HepG2 (cell line): Measurements from ENCODE around the gene BCKDHA. TPM values are rescaled to one million over a fixed set of nuclear protein-coding genes. Genes with fewer than 3 reads are reported as not detected.

Source experiments
- AHR ChIP-seq: IDR thresholded peaks from 2 replicates; pipeline ENCODE4 v1.6.1; 2018; ENCODE audit warnings: missing genetic modification reagents, missing compliant biosample characterization
- FOXP1 ChIP-seq, 2 experiments: fragments of 450-650 bp in 1 of 2; IDR thresholded peaks; 2 replicates each; pipeline ENCODE4 v1.6.1; 2017 to 2018; ENCODE audit warnings: antibody characterized with exemption in 1 of 2
- GLI4 ChIP-seq: sonication (generic); formaldehyde crosslinking; IDR thresholded peaks from 2 replicates; pipeline ENCODE4 v1.5.1; 2020; ENCODE audit warnings: missing genetic modification reagents, mild to moderate bottlenecking, moderate library complexity, borderline replicate concordance
- HDAC6 ChIP-seq: fragments of 200-600 bp; sonication (generic); IDR thresholded peaks from 2 replicates; pipeline ENCODE4 v1.7.0; 2017; ENCODE audit warnings: mild to moderate bottlenecking, antibody characterized with exemption, low read length, low read depth
- ISL2 ChIP-seq: sonication (generic); formaldehyde crosslinking; IDR thresholded peaks from 2 replicates; pipeline ENCODE4 v1.5.0; 2020; ENCODE audit warnings: missing genetic modification reagents
- ONECUT2 ChIP-seq: sonication (generic); formaldehyde crosslinking; IDR thresholded peaks from 2 replicates; pipeline ENCODE4 v1.4.0; 2020; ENCODE audit warnings: missing genetic modification reagents
- PPARG ChIP-seq: conservative IDR thresholded peaks from 2 replicates; pipeline ENCODE4 v1.6.1; 2016; ENCODE audit warnings: missing biosample characterization, missing genetic modification reagents
- SALL2 ChIP-seq: sonication (generic); formaldehyde crosslinking; IDR thresholded peaks from 2 replicates; pipeline ENCODE4 v1.8.1; 2023; ENCODE audit warnings: mild to moderate bottlenecking, missing genetic modification reagents, inconsistent platforms
- SMAD1 ChIP-seq: sonication (generic); formaldehyde crosslinking; IDR thresholded peaks from 2 replicates; pipeline ENCODE4 v1.4.0; 2020; ENCODE audit warnings: missing genetic modification reagents, low read depth, mild to moderate bottlenecking, borderline replicate concordance
- ZFP36 ChIP-seq: fragments of 150-350 bp; IDR thresholded peaks from 2 replicates; pipeline ENCODE4 v1.6.1; 2018; ENCODE audit warnings: borderline replicate concordance, low read length, low read depth; ENCODE audit not compliant: partially characterized antibody
- ZNF207 ChIP-seq: fragments of 450-650 bp; IDR thresholded peaks from 2 replicates; pipeline ENCODE4 v1.6.1; 2016; ENCODE audit warnings: antibody characterized with exemption, borderline replicate concordance
- ZNF230 ChIP-seq: sonication (generic); formaldehyde crosslinking; IDR thresholded peaks from 2 replicates; pipeline ENCODE4 v1.4.0; 2020; ENCODE audit warnings: mild to moderate bottlenecking, missing genetic modification reagents
- ZNF383 ChIP-seq: sonication (generic); formaldehyde crosslinking; IDR thresholded peaks from 2 replicates; pipeline ENCODE4 v1.4.0; 2020; ENCODE audit warnings: missing genetic modification reagents, mild to moderate bottlenecking, borderline replicate concordance
- ZNF484 ChIP-seq: sonication (generic); formaldehyde crosslinking; IDR thresholded peaks from 2 replicates; pipeline ENCODE4 v1.5.1; 2020; ENCODE audit warnings: mild to moderate bottlenecking, low read depth, missing genetic modification reagents, borderline replicate concordance
- ZNF510 ChIP-seq: sonication (generic); formaldehyde crosslinking; IDR thresholded peaks from 2 replicates; pipeline ENCODE4 v1.4.0; 2020; ENCODE audit warnings: low read depth, mild to moderate bottlenecking, missing genetic modification reagents
- ZNF558 ChIP-seq: sonication (generic); formaldehyde crosslinking; IDR thresholded peaks from 2 replicates; pipeline ENCODE4 v1.9.0; 2022; ENCODE audit warnings: mild to moderate bottlenecking, missing genetic modification reagents, borderline replicate concordance
- ZNF562 ChIP-seq: sonication (generic); formaldehyde crosslinking; IDR thresholded peaks from 2 replicates; pipeline ENCODE4 v1.8.0; 2022; ENCODE audit warnings: missing genetic modification reagents, borderline replicate concordance
- ZNF577 ChIP-seq: sonication (generic); formaldehyde crosslinking; IDR thresholded peaks from 2 replicates; pipeline ENCODE4 v1.4.0; 2020; ENCODE audit warnings: mild to moderate bottlenecking, low read depth, missing genetic modification reagents, borderline replicate concordance
- ZNF747 ChIP-seq: sonication (generic); formaldehyde crosslinking; IDR thresholded peaks from 2 replicates; pipeline ENCODE4 v1.8.1; 2023; ENCODE audit warnings: missing genetic modification reagents, mild to moderate bottlenecking, borderline replicate concordance
- ZNF788 ChIP-seq: sonication (generic); formaldehyde crosslinking; IDR thresholded peaks from 2 replicates; pipeline ENCODE4 v1.5.0; 2020; ENCODE audit warnings: mild to moderate bottlenecking, missing genetic modification reagents, borderline replicate concordance
- ZNF83 ChIP-seq: sonication (generic); formaldehyde crosslinking; IDR thresholded peaks from 2 replicates; pipeline ENCODE4 v1.4.0; 2020; ENCODE audit warnings: missing genetic modification reagents, mild to moderate bottlenecking, borderline replicate concordance
- ZNF841 ChIP-seq: sonication (generic); formaldehyde crosslinking; IDR thresholded peaks from 2 replicates; pipeline ENCODE4 v1.8.1; 2023; ENCODE audit warnings: missing genetic modification reagents, borderline replicate concordance
- ZZZ3 ChIP-seq: sonication (generic); formaldehyde crosslinking; IDR thresholded peaks from 2 replicates; pipeline ENCODE4 v1.4.0; 2020; ENCODE audit warnings: missing genetic modification reagents, mild to moderate bottlenecking, borderline replicate concordance
- polyA plus RNA-seq, 8 experiments: library from polyadenylated mRNA; depleted of rRNA in 3 of 8; stranded (reverse) in 7 of 8; unstranded in 1 of 8; fragments of >200 nt; fragmentation: Illumina TruSeq in 4 of 8; extraction: Trizol in 4 of 8; gene quantifications; 2 replicates each; pipeline versions ENCODE4 v1.2.1 to v1.2.3, GENCODE V29; 2011 to 2016; ENCODE audit warnings: low read depth in 4 of 8, missing spikeins in 1 of 8, mixed read lengths in 1 of 8; ENCODE audit not compliant: insufficient read depth in 1 of 8
- total RNA-seq, 5 experiments: library from RNA; depleted of rRNA; stranded (reverse); fragments of >200 nt; fragmentation: Illumina TruSeq; extraction: Trizol; gene quantifications; 2 replicates each; pipeline ENCODE4 v1.2.3, GENCODE V29; 2016; ENCODE audit warnings: low read depth in 1 of 5
- TF ChIP-seq, protein P1 (sequence below): sonication (generic); formaldehyde crosslinking; IDR thresholded peaks from 2 replicates; pipeline ENCODE4 v1.5.1; 2020; ENCODE audit warnings: missing genetic modification reagents, mild to moderate bottlenecking, borderline replicate concordance
- TF ChIP-seq, protein P2 (sequence below): sonication (generic); formaldehyde crosslinking; IDR thresholded peaks from 2 replicates; pipeline ENCODE4 v1.5.0; 2020; ENCODE audit warnings: mild to moderate bottlenecking, low read depth, missing genetic modification reagents, borderline replicate concordance
- TF ChIP-seq, protein P3 (sequence below): sonication (generic); formaldehyde crosslinking; conservative IDR thresholded peaks from 2 replicates; pipeline ENCODE4 v1.8.0; 2022; ENCODE audit warnings: missing genetic modification reagents

The BCKDHA gene
- total and polyA plus RNA-seq, 2 of the 13 experiments (the other 11 are each of a cell fraction or from before 2014, with no cell fraction given): 11.8 to 31.5 TPM

- TF ChIP-seq, protein P1, sequence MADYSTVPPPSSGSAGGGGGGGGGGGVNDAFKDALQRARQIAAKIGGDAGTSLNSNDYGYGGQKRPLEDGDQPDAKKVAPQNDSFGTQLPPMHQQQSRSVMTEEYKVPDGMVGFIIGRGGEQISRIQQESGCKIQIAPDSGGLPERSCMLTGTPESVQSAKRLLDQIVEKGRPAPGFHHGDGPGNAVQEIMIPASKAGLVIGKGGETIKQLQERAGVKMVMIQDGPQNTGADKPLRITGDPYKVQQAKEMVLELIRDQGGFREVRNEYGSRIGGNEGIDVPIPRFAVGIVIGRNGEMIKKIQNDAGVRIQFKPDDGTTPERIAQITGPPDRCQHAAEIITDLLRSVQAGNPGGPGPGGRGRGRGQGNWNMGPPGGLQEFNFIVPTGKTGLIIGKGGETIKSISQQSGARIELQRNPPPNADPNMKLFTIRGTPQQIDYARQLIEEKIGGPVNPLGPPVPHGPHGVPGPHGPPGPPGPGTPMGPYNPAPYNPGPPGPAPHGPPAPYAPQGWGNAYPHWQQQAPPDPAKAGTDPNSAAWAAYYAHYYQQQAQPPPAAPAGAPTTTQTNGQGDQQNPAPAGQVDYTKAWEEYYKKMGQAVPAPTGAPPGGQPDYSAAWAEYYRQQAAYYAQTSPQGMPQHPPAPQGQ (CRISPR knock-in tag): no peak
- TF ChIP-seq ZNF207 (no peak), ZNF83 (0 out of 2 replicates have a peak, but pooled peaks have one; percentile 31), ZNF510 (CRISPR knock-in tag) (no peak), ZNF383 (CRISPR knock-in tag) (no peak), ZNF577 (CRISPR knock-in tag) (no peak), ZNF558 (CRISPR knock-in tag) (no peak), ZNF747 (CRISPR knock-in tag) (no peak), AHR (CRISPR knock-in tag) (no peak; the same call in 1 of the 2 replicates), HDAC6 (no peak), GLI4 (CRISPR knock-in tag) (no peak), ZZZ3 (no peak), SALL2 (CRISPR knock-in tag) (no peak), PPARG (no peak), ISL2 (CRISPR knock-in tag) (no peak; the same call in 1 of the 2 replicates), ZNF788 (CRISPR knock-in tag) (peak; percentile 58; the same call in 1 of the 2 replicates), ONECUT2 (CRISPR knock-in tag) (no peak), ZFP36 (peak; percentile 89), ZNF841 (CRISPR knock-in tag) (no peak), ZNF484 (CRISPR knock-in tag) (no peak), FOXP1 (IDR thresholded peaks at IDR 0.05) (no peak), FOXP1 (CRISPR knock-in tag; IDR thresholded peaks at IDR 0.05) (no peak), SMAD1 (CRISPR knock-in tag) (no peak), ZNF562 (CRISPR knock-in tag) (no peak), ZNF230 (CRISPR knock-in tag) (peak; percentile 48; the same call in 1 of the 2 replicates)
- TF ChIP-seq, protein P2, sequence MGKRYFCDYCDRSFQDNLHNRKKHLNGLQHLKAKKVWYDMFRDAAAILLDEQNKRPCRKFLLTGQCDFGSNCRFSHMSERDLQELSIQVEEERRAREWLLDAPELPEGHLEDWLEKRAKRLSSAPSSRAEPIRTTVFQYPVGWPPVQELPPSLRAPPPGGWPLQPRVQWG (CRISPR knock-in tag): no peak
- TF ChIP-seq, protein P3, sequence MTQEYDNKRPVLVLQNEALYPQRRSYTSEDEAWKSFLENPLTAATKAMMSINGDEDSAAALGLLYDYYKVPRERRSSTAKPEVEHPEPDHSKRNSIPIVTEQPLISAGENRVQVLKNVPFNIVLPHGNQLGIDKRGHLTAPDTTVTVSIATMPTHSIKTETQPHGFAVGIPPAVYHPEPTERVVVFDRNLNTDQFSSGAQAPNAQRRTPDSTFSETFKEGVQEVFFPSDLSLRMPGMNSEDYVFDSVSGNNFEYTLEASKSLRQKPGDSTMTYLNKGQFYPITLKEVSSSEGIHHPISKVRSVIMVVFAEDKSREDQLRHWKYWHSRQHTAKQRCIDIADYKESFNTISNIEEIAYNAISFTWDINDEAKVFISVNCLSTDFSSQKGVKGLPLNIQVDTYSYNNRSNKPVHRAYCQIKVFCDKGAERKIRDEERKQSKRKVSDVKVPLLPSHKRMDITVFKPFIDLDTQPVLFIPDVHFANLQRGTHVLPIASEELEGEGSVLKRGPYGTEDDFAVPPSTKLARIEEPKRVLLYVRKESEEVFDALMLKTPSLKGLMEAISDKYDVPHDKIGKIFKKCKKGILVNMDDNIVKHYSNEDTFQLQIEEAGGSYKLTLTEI (CRISPR knock-in tag): no peak
Measured at GRCh38 chr19:41352609-41353465, 44.8 kb upstream of the BCKDHA start (continued).
